Endothelial cell (in vitro differentiated cells): ENCODE data around the gene FMN1. TPM values are rescaled to one million over a fixed set of nuclear protein-coding genes. Genes with fewer than 3 reads are reported as not detected.

Experiments used
- DNase-seq: peaks from one replicate; pipeline ENCODE4 v3.0.0; 2021; ENCODE audit warnings: low spot score
- H3K27ac Mint-ChIP-seq: one replicate; pipeline ENCODE4 v1.8.0; 2021; ENCODE audit warnings: mixed read lengths, inconsistent platforms; ENCODE audit not compliant: unreplicated experiment
- H3K27me3 Mint-ChIP-seq: one replicate; pipeline ENCODE4 v1.8.0; 2021; ENCODE audit warnings: mild to moderate bottlenecking, moderate library complexity, mixed read lengths, inconsistent platforms; ENCODE audit not compliant: unreplicated experiment
- H3K36me3 Mint-ChIP-seq: one replicate; pipeline ENCODE4 v1.8.0; 2021; ENCODE audit warnings: mild to moderate bottlenecking, low read depth, mixed read lengths, inconsistent platforms; ENCODE audit not compliant: unreplicated experiment
- H3K4me1 Mint-ChIP-seq: one replicate; pipeline ENCODE4 v1.8.0; 2021; ENCODE audit warnings: mild to moderate bottlenecking, mixed read lengths, inconsistent platforms; ENCODE audit not compliant: unreplicated experiment
- H3K4me3 Mint-ChIP-seq: one replicate; pipeline ENCODE4 v1.8.0; 2021; ENCODE audit warnings: mild to moderate bottlenecking, mixed read lengths, inconsistent platforms; ENCODE audit not compliant: unreplicated experiment
- H3K9me3 Mint-ChIP-seq: one replicate; pipeline ENCODE4 v1.8.0; 2021; ENCODE audit warnings: mixed read lengths, inconsistent platforms; ENCODE audit not compliant: unreplicated experiment
- total RNA-seq: library from RNA; stranded (reverse); fragmentation: NEBNext Ultra II Directional; extraction: Animal tissue kit (Norgen Biotek cat#: 25700); gene quantifications from one replicate; pipeline ENCODE4 v1.2.1, GENCODE V29; 2021; ENCODE audit not compliant: unreplicated experiment
- TF ChIP-seq, protein P1 (sequence below): fragments of 200-600 bp; sonication (generic); IDR thresholded peaks from one replicate; pipeline ENCODE4 v1.5.0; 2021; ENCODE audit warnings: antibody characterized with exemption; ENCODE audit not compliant: unreplicated experiment

The FMN1 gene
- total RNA-seq, 1 donor from 2014 or later: 1.3 TPM

DNA sequence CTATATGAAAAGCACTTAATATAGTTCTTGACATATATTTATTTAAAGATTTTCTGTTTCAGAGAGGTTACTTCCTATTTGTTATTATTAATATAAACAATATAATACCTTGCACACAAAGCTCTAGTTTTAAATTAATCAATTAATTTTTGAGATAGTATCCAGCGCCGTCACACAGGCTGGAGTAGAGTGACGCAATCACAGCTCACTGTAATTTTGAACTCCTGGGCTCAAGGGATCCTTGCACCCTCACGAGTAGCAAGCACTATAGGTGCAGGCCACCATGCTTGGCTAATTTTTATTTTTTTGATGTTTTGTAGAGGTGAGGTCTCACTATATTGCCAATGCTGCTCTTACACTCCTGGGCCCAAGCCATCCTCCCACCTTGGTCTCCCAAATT is 267.4 kb downstream of the FMN1 start:
- Mint-ChIP-seq H3K4me1 (no peaks in the 10 kb centered on the region), H3K4me3 (no peak overlapping the region), H3K9me3 (no peaks in the 10 kb centered on the region), H3K27me3 (peaks cover 1% of the 10 kb centered on the region), H3K36me3 (no peaks in the 10 kb centered on the region), H3K27ac (no peak overlapping the region)
- TF ChIP-seq, protein P1, sequence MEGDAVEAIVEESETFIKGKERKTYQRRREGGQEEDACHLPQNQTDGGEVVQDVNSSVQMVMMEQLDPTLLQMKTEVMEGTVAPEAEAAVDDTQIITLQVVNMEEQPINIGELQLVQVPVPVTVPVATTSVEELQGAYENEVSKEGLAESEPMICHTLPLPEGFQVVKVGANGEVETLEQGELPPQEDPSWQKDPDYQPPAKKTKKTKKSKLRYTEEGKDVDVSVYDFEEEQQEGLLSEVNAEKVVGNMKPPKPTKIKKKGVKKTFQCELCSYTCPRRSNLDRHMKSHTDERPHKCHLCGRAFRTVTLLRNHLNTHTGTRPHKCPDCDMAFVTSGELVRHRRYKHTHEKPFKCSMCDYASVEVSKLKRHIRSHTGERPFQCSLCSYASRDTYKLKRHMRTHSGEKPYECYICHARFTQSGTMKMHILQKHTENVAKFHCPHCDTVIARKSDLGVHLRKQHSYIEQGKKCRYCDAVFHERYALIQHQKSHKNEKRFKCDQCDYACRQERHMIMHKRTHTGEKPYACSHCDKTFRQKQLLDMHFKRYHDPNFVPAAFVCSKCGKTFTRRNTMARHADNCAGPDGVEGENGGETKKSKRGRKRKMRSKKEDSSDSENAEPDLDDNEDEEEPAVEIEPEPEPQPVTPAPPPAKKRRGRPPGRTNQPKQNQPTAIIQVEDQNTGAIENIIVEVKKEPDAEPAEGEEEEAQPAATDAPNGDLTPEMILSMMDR: no peak
- no peak for DNase-seq

DNA sequence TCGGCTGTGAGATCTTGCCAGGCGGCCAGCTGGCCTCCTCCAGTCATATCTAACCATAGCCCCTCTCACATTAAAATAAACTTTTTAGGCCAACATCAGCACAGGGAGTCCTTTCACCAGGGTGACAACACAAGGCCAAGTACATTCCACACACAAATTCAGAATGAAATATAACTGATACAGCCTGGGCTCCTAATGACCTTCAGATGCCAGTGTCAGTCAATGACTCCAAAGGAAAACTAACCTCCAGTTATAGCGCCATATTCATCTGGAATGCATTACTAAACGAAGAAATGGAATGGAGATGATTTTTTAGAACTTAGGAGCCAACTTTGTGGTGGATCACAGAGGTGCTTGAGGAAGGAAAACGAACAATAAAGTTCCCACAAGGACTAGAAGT is 271.3 kb downstream of the FMN1 start:
- TF ChIP-seq, protein P1: no peak
- no peaks in the 10 kb centered on the region for H3K27me3 Mint-ChIP-seq
- no peaks in the 10 kb centered on the region for H3K9me3 Mint-ChIP-seq
- no peaks in the 10 kb centered on the region for H3K4me1 Mint-ChIP-seq
- H3K4me3 Mint-ChIP-seq: no peak overlapping the region
- no peaks in the 10 kb centered on the region for H3K36me3 Mint-ChIP-seq
- H3K27ac Mint-ChIP-seq: no peak overlapping the region
- DNase-seq: no peak

DNA sequence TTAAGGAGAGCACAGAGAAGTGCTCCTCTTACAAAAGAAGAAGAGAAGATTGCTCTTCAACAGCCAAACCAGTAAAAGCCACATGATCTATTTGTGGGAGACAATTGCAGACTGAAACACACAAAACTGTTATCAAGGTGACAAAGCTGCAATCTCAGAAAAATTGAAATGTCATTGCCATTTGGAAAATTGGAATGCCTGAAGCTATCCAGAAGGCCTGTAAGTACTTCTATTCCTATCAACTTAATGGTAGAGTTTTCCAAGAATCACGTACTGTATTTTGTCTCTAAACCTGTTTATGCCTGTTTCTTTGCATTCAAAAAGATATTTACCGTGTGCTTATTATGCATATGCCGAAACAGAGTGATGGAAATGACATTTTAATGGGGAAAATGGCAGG is 272.0 kb downstream of the FMN1 start:
- no peak for DNase-seq
- Mint-ChIP-seq H3K27ac (no peak overlapping the region), H3K36me3 (no peaks in the 10 kb centered on the region), H3K9me3 (no peaks in the 10 kb centered on the region), H3K4me1 (no peaks in the 10 kb centered on the region), H3K27me3 (no peaks in the 10 kb centered on the region), H3K4me3 (no peak overlapping the region)
- TF ChIP-seq, protein P1: no peak

DNA sequence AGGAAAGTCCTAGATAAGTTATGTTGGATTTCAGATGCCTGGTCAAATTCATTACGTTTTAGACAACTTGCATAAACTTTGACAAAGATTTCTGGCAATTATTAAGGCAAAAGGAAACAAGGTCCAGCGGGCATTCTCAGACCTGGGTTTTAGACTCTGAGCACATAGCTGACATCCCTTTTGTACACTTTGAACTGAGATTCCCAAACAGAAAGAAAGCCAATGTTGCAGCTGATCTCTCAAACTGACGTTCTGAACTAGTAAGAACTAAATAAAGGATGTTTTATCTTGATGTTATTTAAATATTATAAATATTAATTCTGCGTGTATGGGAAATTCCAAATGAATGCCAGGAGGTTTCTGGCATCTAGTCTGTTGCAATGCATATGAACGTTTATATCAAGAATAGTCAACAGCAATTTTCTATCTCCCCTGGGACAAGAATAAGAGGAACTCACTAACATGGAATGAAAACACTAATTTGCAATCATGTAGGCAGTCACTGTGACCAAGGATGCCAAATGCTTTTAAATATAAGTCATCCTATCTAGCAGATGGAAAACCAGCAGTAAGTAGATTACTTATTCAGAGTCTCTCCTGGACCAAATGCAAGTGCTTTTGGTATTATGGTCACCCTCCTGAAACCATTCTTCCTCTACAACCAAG is 274.6 kb downstream of the FMN1 start:
- H3K4me1 Mint-ChIP-seq: no peaks in the 10 kb centered on the region
- H3K36me3 Mint-ChIP-seq: no peaks in the 10 kb centered on the region
- no peak overlapping the region for H3K4me3 Mint-ChIP-seq
- H3K27me3 Mint-ChIP-seq: no peaks in the 10 kb centered on the region
- DNase-seq: no peak
- TF ChIP-seq, protein P1: no peak
- no peaks in the 10 kb centered on the region for H3K9me3 Mint-ChIP-seq
- H3K27ac Mint-ChIP-seq: no peak overlapping the region

DNA sequence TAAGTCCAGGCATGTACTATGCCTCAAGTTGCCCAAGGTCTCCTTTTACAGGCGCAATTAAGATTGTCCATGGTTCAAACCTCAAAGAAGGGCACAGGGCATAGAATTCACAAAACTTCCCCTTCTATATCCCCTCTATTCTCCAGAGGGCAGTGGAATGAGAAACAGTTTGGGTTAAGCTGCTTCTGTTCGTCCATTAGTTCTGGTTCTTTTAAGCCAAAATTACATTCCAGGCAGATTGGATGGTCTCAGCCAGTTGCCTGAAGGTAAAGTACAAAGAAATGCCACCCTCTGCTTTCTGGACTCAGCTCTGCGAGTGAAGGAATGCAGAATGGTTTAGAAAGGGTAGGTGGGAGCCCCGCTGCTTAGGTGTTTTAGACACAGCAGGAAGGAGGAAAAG is 276.0 kb downstream of the FMN1 start:
- TF ChIP-seq, protein P1: no peak
- Mint-ChIP-seq H3K4me3 (no peak overlapping the region), H3K27ac (no peak overlapping the region), H3K36me3 (no peaks in the 10 kb centered on the region), H3K4me1 (no peaks in the 10 kb centered on the region), H3K27me3 (no peaks in the 10 kb centered on the region), H3K9me3 (no peaks in the 10 kb centered on the region)
- no peak for DNase-seq
